ENCODE results near the gene HTRA1. TPM values are rescaled to one million over a fixed set of nuclear protein-coding genes. Genes with fewer than 3 reads are reported as not detected.

HTRA1 gene
- total and polyA plus RNA-seq, 2 of the 4 experiments (the other 2 are of a cell fraction) = 28.5 to 108 TPM

DNA sequence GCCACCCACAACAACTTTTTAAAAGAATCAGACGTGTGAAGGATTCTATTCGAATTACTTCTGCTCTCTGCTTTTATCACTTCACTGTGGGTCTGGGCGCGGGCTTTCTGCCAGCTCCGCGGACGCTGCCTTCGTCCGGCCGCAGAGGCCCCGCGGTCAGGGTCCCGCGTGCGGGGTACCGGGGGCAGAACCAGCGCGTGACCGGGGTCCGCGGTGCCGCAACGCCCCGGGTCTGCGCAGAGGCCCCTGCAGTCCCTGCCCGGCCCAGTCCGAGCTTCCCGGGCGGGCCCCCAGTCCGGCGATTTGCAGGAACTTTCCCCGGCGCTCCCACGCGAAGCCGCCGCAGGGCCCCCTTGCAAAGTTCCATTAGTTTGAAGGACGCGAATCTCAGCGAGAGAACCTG is 461 bp upstream of the HTRA1 start (continued):
- TF ChIP-seq MAZ (IDR thresholded peaks at IDR 0.05; ENCODE audit: borderline replicate concordance, low read depth, low read length) = no peak

- DNase-seq = no peak
- Histone ChIP-seq H3K4me3 (ENCODE audit: insufficient read depth, low read depth, low read length) (peak overlapping the region; percentile 52), H3K9ac (ENCODE audit: low read depth, low read length) (peak overlapping the region; percentile 50), H4K8ac (ENCODE audit: low read depth in 2 of 2, low read length in 2 of 2) (peak overlapping the region; percentile 38 to 67; a peak in 2 of 4 replicates), H2AFZ (replicated peaks; ENCODE audit: low read length, poor library complexity) (peak overlapping the region; percentile 91), H3K23ac (ENCODE audit: low read depth, low read length) (peak overlapping the region; percentile 92), H2BK20ac (ENCODE audit: low read depth, low read length) (peak overlapping the region; percentile 9; the same call in 1 of the 2 replicates), H4K20me1 (ENCODE audit: insufficient read depth, low read length) (peaks cover 7% of the 10 kb centered on the region; the same call in 1 of the 2 replicates), H3K36me3 (ENCODE audit: control insufficient read depth, insufficient read depth, low read length) (no peaks in the 10 kb centered on the region; the same call in 1 of the 2 replicates), H2BK15ac (ENCODE audit: low read depth, low read length) (no peak overlapping the region; the same call in 2 of the 3 replicates), H2AK9ac (replicated peaks; ENCODE audit: low read depth, low read length, poor library complexity) (peak overlapping the region; percentile 83), H3K27ac (ENCODE audit: insufficient read depth, low read length) (peak overlapping the region; percentile 32), H3K4me2 (ENCODE audit: low read depth, low read length) (peak overlapping the region; percentile 76), H3K4me1 (ENCODE audit: control insufficient read depth, insufficient read depth, low read length) (peaks cover 12% of the 10 kb centered on the region), H3K4ac (ENCODE audit: low read depth, low read length) (peak overlapping the region; percentile 59; the same call in 1 of the 2 replicates), H4K91ac (ENCODE audit: insufficient read depth, low read depth, low read length) (no peak overlapping the region), H3K9me3 (ENCODE audit: control insufficient read depth, insufficient read depth, low read length) (no peaks in the 10 kb centered on the region), H3K79me1 (ENCODE audit: low read depth in 1 of 2, low read length in 2 of 2) (peaks cover 2 to 16% of the 10 kb centered on the region in 2 experiments; a peak in 3 of 4 replicates), H4K5ac (ENCODE audit: low read depth, low read length) (no peak overlapping the region), H2BK5ac (ENCODE audit: low read depth, low read length, poor library complexity, severe bottlenecking) (peak overlapping the region; percentile 11), H2BK120ac (ENCODE audit: low read depth, low read length) (peak overlapping the region; percentile 58; the same call in 1 of the 2 replicates), H3K9me1 (ENCODE audit: insufficient read depth, low read length) (0 out of 2 replicates have a peak, but pooled peaks cover 6% of the 10 kb centered on the region), H3K56ac (ENCODE audit: extremely low read depth, insufficient read depth, low read length) (no peak overlapping the region), H3K14ac (replicated peaks; ENCODE audit: low read depth, low read length) (peak overlapping the region; percentile 83; the same call in 1 of the 2 replicates), H2AK5ac (ENCODE audit: low read depth, low read length) (no peak overlapping the region), H3K27me3 (ENCODE audit: control insufficient read depth, insufficient read depth, low read length) (peaks cover 2% of the 10 kb centered on the region), H3K18ac (ENCODE audit: low read depth, low read length) (no peak overlapping the region)
- dilution Hi-C loops (cut with HindIII; ENCODE audit: low sequenced_read_pairs, unreplicated experiment) (no loop called here), in situ Hi-C loops (cut with MboI; ENCODE audit: low sequenced_read_pairs) (loop anchor here (10.0 kb wide), 1 partner anchor 337 kb away; no protein-coding TSS in a partner anchor), intact Hi-C loops (cut with micrococcal nuclease) (loop anchor here (1.0 to 5.0 kb wide), 3 partner anchors 7 to 103 kb away; no protein-coding TSS in a partner anchor)
- peak; percentile 47 for ATAC-seq (ENCODE audit: low read depth)
- BruUV-seq (replicated peaks) = TSS peak; percentile 95
- 0% methylated on average over 19 of the region's 95 CpGs; no CpG with 5 or more reads in 1 of the 2 experiments for WGBS, 2 experiments (ENCODE audit: extremely low coverage in 2 of 2, insufficient read length in 1 of 2)
- TF ChIP-seq SMC3 (IDR thresholded peaks at IDR 0.05; ENCODE audit: low read depth, low read length) (no peak), MXI1 (IDR thresholded peaks at IDR 0.05; ENCODE audit: borderline replicate concordance, low read depth, low read length) (no peak), BHLHE40 (IDR thresholded peaks at IDR 0.05; ENCODE audit: low read depth, low read length) (peak; percentile 28; the same call in 1 of the 2 replicates), MAZ (IDR thresholded peaks at IDR 0.05; ENCODE audit: borderline replicate concordance, low read depth, low read length) (no peak)
- ChIA-PET POLR2A (ENCODE audit: unreplicated experiment) (no interaction called here), CTCF (no interaction called here)
Observed at GRCh38 chr10:122461729-122462532, 578 bp downstream of the HTRA1 start.

Measured in IMR-90 (cell line).